ENCODE measurements around the gene AARS2. TPM values are rescaled to one million over a fixed set of nuclear protein-coding genes. Genes with fewer than 3 reads are reported as not detected.

AARS2 gene
- total RNA-seq, 1 experiment from 2014 or later, result 28.9 TPM

GRCh38 chr6:44341095-44341890 lies 28.1 kb upstream of the AARS2 start:
- ATAC-seq, result no peak
- DNase-seq (ENCODE audit: low spot score), result no peak
- no peak overlapping the region for H3K27ac Mint-ChIP-seq
- peaks cover 28% of the 10 kb centered on the region for H3K27me3 Mint-ChIP-seq (ENCODE audit: low read depth)
- no peaks in the 10 kb centered on the region for H3K9me3 Mint-ChIP-seq
- ChIA-PET CTCF (interaction anchor here (0.7 to 3.2 kb wide), 5 partner anchors 28 to 103 kb away, joined by 3 to 18 read pairs (median 8); partner anchors contain the start of genes AARS2 and TMEM151B), POLR2A (interaction anchor here (0.6 to 1.2 kb wide), 2 partner anchors 71 to 332 kb away, joined by 3 read pairs; partner anchors contain the start of gene TMEM151B)
- TF ChIP-seq SP1 (CRISPR knock-in tag; conservative IDR thresholded peaks at IDR 0.05), result no peak
- no peak for TF ChIP-seq ZNF281 (CRISPR knock-in tag; IDR thresholded peaks at IDR 0.05)
- no peak for TF ChIP-seq ATF1 (CRISPR knock-in tag; IDR thresholded peaks at IDR 0.05)
- TF ChIP-seq ZNF423 (CRISPR knock-in tag; IDR thresholded peaks at IDR 0.05), result no peak
- no peak for TF ChIP-seq ATF6 (CRISPR knock-in tag; IDR thresholded peaks at IDR 0.05)
- no peak for TF ChIP-seq E2F5 (CRISPR knock-in tag; IDR thresholded peaks at IDR 0.05)
- TF ChIP-seq MYBL2 (CRISPR knock-in tag; IDR thresholded peaks at IDR 0.05), result no peak
- TF ChIP-seq, protein P1, sequence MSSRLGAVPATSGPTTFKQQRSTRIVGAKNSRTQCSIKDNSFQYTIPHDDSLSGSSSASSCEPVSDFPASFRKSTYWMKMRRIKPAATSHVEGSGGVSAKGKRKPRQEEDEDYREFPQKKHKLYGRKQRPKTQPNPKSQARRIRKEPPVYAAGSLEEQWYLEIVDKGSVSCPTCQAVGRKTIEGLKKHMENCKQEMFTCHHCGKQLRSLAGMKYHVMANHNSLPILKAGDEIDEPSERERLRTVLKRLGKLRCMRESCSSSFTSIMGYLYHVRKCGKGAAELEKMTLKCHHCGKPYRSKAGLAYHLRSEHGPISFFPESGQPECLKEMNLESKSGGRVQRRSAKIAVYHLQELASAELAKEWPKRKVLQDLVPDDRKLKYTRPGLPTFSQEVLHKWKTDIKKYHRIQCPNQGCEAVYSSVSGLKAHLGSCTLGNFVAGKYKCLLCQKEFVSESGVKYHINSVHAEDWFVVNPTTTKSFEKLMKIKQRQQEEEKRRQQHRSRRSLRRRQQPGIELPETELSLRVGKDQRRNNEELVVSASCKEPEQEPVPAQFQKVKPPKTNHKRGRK (CRISPR knock-in tag; IDR thresholded peaks at IDR 0.05; ENCODE audit: borderline replicate concordance), result no peak
- TF ChIP-seq ETV6 (CRISPR knock-in tag; IDR thresholded peaks at IDR 0.05), result no peak
- TF ChIP-seq ERG (CRISPR knock-in tag; IDR thresholded peaks at IDR 0.05), result no peak
- no peak for TF ChIP-seq SMAD4 (CRISPR knock-in tag; IDR thresholded peaks at IDR 0.05)
- no peak for TF ChIP-seq NR2C2 (CRISPR knock-in tag; IDR thresholded peaks at IDR 0.05)
- H3K36me3 Mint-ChIP-seq, result no peaks in the 10 kb centered on the region
- no peak overlapping the region for H3K4me3 Mint-ChIP-seq
- H3K4me1 Mint-ChIP-seq, result peaks cover 18% of the 10 kb centered on the region

- Mint-ChIP-seq H3K27ac (no peak overlapping the region), H3K4me1 (peaks cover 28% of the 10 kb centered on the region), H3K4me3 (no peak overlapping the region), H3K27me3 (ENCODE audit: low read depth) (peaks cover 23% of the 10 kb centered on the region), H3K9me3 (no peaks in the 10 kb centered on the region), H3K36me3 (no peaks in the 10 kb centered on the region)
- ATAC-seq, result no peak
- ChIA-PET CTCF (interaction anchor here (0.9 to 5.0 kb wide), 5 partner anchors 27 to 168 kb away, joined by 3 to 67 read pairs (median 3); partner anchors contain the start of genes AARS2, SLC35B2 and TMEM151B), POLR2A (no interaction called here)
- no peak for DNase-seq (ENCODE audit: low spot score)
- TF ChIP-seq CREB1 (CRISPR knock-in tag; IDR thresholded peaks at IDR 0.05), result no peak
- no peak for TF ChIP-seq SOX15 (CRISPR knock-in tag; IDR thresholded peaks at IDR 0.05)
- no peak for TF ChIP-seq KAT7 (CRISPR knock-in tag; IDR thresholded peaks at IDR 0.05; ENCODE audit: borderline replicate concordance)
- no peak for TF ChIP-seq FOXP1 (CRISPR knock-in tag; IDR thresholded peaks at IDR 0.05; ENCODE audit: borderline replicate concordance)
- no peak for TF ChIP-seq ERG (CRISPR knock-in tag; IDR thresholded peaks at IDR 0.05)
- TF ChIP-seq TEAD1 (CRISPR knock-in tag; IDR thresholded peaks at IDR 0.05), result no peak
Measured at GRCh38 chr6:44339763-44340625, 26.8 kb upstream of the AARS2 start.
